Nephron progenitor cell (in vitro differentiated cells): ENCODE measurements around the gene FCSK.
A peak's percentile ranks its signal among the peaks of the same experiment; 100 is the strongest.

Experiments used
- DNase-seq: peaks from one replicate; pipeline ENCODE4 v3.0.0; 2021
- H3K27ac Mint-ChIP-seq: 2 replicates; pipeline ENCODE4 v1.8.0; 2021; ENCODE audit warnings: mild to moderate bottlenecking, moderate library complexity, mixed read lengths
- H3K27me3 Mint-ChIP-seq: 2 replicates; pipeline ENCODE4 v1.8.0; 2021; ENCODE audit warnings: mild to moderate bottlenecking, low read depth, mixed read lengths; ENCODE audit not compliant: poor library complexity
- H3K36me3 Mint-ChIP-seq: 2 replicates; pipeline ENCODE4 v1.8.0; 2021; ENCODE audit warnings: low read depth, mixed read lengths
- H3K4me1 Mint-ChIP-seq: 2 replicates; pipeline ENCODE4 v1.8.0; 2021; ENCODE audit warnings: mixed read lengths
- H3K4me3 Mint-ChIP-seq: 2 replicates; pipeline ENCODE4 v1.8.0; 2021; ENCODE audit warnings: mild to moderate bottlenecking, moderate library complexity, mixed read lengths
- H3K9me3 Mint-ChIP-seq: 2 replicates; pipeline ENCODE4 v1.8.0; 2021; ENCODE audit warnings: mild to moderate bottlenecking, moderate library complexity, mixed read lengths
- CTCF ChIP-seq: fragments of 200-600 bp; sonication (generic); IDR thresholded peaks from 2 replicates; pipeline ENCODE4 v1.5.0; 2021; ENCODE audit warnings: antibody characterized with exemption

Gene FCSK

GRCh38 chr16:70490261-70490660 lies 35.9 kb downstream of the FCSK start:
- H3K36me3 Mint-ChIP-seq: peaks cover 40% of the 10 kb centered on the region
- H3K4me1 Mint-ChIP-seq: no peaks in the 10 kb centered on the region
- DNase-seq: no peak
- H3K9me3 Mint-ChIP-seq: no peaks in the 10 kb centered on the region
- no peak for TF ChIP-seq CTCF
- no peak overlapping the region for H3K4me3 Mint-ChIP-seq
- no peak overlapping the region for H3K27ac Mint-ChIP-seq
- H3K27me3 Mint-ChIP-seq: no peaks in the 10 kb centered on the region

GRCh38 chr16:70493802-70494201 lies 39.4 kb downstream of the FCSK start:
- H3K27me3 Mint-ChIP-seq: no peaks in the 10 kb centered on the region
- TF ChIP-seq CTCF: no peak
- peaks cover 43% of the 10 kb centered on the region for H3K36me3 Mint-ChIP-seq
- no peak for DNase-seq
- H3K9me3 Mint-ChIP-seq: no peaks in the 10 kb centered on the region
- H3K27ac Mint-ChIP-seq: peak overlapping the region; percentile 23
- no peak overlapping the region for H3K4me3 Mint-ChIP-seq
- no peaks in the 10 kb centered on the region for H3K4me1 Mint-ChIP-seq

GRCh38 chr16:70494202-70494770 lies 39.9 kb downstream of the FCSK start:
- Mint-ChIP-seq H3K4me3 (no peak overlapping the region), H3K4me1 (no peaks in the 10 kb centered on the region), H3K27ac (peak overlapping the region; percentile 15), H3K27me3 (no peaks in the 10 kb centered on the region), H3K9me3 (no peaks in the 10 kb centered on the region), H3K36me3 (peaks cover 45% of the 10 kb centered on the region)
- no peak for TF ChIP-seq CTCF
- no peak for DNase-seq

GRCh38 chr16:70494777-70495176 lies 40.4 kb downstream of the FCSK start:
- Mint-ChIP-seq H3K9me3 (no peaks in the 10 kb centered on the region), H3K36me3 (peaks cover 40% of the 10 kb centered on the region), H3K27ac (no peak overlapping the region), H3K27me3 (no peaks in the 10 kb centered on the region), H3K4me1 (no peaks in the 10 kb centered on the region), H3K4me3 (no peak overlapping the region)
- TF ChIP-seq CTCF: no peak
- DNase-seq: no peak

- Mint-ChIP-seq H3K4me1 (no peaks in the 10 kb centered on the region), H3K36me3 (peaks cover 38% of the 10 kb centered on the region), H3K9me3 (no peaks in the 10 kb centered on the region), H3K4me3 (no peak overlapping the region), H3K27me3 (no peaks in the 10 kb centered on the region), H3K27ac (no peak overlapping the region)
- no peak for TF ChIP-seq CTCF
- DNase-seq: no peak
Measured at GRCh38 chr16:70495425-70496182, 41.2 kb downstream of the FCSK start.

GRCh38 chr16:70496513-70496912 lies 42.1 kb downstream of the FCSK start:
- no peak for TF ChIP-seq CTCF
- Mint-ChIP-seq H3K36me3 (peaks cover 45% of the 10 kb centered on the region), H3K4me1 (no peaks in the 10 kb centered on the region), H3K9me3 (no peaks in the 10 kb centered on the region), H3K27ac (no peak overlapping the region), H3K4me3 (no peak overlapping the region), H3K27me3 (no peaks in the 10 kb centered on the region)
- DNase-seq: no peak
